GM18519 (cell line): ENCODE data around the gene NPR3.

Experiments
- ATAC-seq: cut with Tn5 transposase; IDR thresholded peaks from one replicate; pipeline ENCODE4 v1.9.1; 2021; ENCODE audit warnings: mild to moderate bottlenecking, moderate library complexity; ENCODE audit not compliant: unreplicated experiment, low FRiP score

Gene NPR3, protein sequence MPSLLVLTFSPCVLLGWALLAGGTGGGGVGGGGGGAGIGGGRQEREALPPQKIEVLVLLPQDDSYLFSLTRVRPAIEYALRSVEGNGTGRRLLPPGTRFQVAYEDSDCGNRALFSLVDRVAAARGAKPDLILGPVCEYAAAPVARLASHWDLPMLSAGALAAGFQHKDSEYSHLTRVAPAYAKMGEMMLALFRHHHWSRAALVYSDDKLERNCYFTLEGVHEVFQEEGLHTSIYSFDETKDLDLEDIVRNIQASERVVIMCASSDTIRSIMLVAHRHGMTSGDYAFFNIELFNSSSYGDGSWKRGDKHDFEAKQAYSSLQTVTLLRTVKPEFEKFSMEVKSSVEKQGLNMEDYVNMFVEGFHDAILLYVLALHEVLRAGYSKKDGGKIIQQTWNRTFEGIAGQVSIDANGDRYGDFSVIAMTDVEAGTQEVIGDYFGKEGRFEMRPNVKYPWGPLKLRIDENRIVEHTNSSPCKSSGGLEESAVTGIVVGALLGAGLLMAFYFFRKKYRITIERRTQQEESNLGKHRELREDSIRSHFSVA

DNA sequence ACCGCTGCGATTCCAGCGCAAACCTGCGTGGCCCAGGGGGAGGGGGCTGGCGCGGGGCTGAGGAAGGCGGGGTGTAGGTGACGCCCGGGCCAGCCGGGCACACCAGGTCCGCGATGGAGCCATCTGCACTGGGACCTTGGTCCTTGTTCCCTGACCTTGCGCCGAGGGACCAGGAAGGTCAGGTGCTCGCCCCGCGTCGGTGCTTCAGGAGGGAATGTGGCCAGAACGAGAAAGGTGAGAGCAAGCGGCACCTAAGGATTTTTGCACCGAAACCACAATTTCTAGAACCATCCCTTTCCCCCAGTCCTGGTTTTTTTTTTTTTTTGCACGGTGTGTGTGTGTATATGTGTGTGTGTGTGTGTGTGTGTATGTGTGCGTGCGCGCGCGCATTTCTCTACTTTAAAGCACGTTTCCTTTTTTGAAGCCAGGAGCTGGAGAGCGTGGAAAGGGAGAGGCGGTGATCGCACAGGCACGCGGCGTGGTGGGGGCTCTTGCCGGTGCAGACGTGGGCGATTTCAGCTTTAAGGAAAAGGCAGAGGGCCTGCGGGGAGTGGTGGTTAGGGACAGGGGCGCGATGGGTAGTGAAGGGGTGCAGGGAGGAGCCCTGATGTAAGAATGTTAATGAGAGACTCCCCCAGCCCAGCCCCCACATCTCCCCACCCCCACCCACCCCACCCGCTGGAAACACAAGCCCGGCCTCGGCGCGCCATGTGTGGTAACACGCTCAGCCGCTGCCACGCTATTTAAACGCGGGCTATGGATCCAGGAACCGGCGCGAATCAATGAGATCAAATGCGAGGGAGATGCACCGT lies at the start of gene NPR3:
Gene NPR3 (plus strand): TSS at position 772 of the 812 bp plus-strand sequence. CDS start 456 bp downstream, outside the sequence.
- ATAC-seq, result no peak

DNA sequence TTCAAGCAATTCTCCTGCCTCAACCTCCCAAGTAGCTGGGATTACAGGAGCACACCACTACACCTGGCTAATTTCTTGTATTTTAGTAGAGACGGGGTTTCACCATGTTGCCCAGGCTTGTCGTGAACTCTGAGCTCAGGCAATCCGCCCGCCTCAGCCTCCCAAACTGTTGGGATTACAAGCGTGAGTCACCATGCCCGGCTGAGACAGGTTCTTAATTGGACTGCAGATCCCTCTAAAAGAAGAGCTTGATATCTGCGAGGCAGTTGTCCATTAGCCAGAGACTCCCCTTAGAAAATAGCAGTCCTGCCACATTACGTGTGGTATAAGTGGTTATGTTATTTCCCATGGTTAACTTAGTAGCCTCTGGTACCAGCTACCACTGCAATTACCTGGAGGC lies 46.6 kb upstream of the NPR3 start:
- ATAC-seq, result no peak

DNA sequence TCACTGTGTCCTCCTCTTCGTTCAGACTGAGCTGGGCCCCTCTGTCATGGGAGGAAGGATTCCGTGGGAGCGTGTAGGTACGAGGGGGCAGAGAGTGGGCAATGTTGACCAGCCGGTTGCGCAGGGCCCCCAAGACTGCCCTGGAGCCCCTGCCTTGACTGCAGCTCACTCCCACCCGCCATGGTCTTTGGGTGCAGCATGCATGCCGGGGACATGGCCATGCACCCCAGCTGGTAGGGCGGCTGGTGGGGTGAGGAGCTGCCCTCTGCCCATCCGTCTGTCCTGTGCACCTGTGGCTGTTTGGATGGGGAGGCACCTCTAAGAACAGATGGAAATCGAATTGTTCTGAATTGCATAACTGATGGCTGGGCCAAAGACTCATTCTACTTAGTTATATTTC lies 42.6 kb upstream of the NPR3 start:
- ATAC-seq, result no peak

DNA sequence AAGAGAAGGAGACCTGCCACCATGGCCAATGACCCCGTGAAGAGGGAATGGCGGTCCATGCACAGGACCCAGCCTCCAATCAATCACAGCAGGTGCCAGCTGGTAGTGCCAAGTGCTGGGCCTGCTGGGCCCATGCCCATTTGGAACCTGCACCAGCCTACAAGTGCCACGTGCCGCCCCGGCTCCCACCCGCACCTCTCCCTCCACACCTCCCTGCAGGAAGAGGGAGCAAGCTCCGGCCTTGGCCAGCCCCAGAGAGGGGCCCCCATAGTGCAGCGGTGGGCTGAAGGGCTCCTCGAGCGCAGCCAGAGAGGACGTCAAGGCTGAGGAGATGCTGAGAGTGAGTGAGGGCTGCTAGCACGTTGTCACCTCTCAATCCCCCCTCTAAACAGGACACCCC lies 37.8 kb upstream of the NPR3 start:
- no peak for ATAC-seq

DNA sequence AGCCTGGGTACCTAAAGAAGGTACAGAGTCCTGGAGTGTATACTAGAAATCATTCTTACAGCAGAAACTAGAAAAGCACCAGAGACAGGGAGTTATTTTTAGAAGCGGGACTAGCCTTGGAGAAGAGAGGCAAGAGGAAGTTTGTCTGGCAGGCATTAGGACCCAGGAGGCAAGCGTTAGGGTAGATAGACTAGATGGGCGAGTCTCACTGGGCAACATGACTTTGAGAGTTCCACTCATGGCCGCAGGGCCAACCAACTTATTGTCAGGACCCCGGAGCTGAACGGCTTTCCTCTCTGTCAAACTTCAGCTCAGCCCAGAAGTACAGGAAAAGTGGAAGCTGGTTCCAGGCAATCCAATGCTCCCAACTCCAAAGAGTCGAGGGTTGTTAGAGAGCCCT lies 34.1 kb upstream of the NPR3 start:
- ATAC-seq, result no peak

DNA sequence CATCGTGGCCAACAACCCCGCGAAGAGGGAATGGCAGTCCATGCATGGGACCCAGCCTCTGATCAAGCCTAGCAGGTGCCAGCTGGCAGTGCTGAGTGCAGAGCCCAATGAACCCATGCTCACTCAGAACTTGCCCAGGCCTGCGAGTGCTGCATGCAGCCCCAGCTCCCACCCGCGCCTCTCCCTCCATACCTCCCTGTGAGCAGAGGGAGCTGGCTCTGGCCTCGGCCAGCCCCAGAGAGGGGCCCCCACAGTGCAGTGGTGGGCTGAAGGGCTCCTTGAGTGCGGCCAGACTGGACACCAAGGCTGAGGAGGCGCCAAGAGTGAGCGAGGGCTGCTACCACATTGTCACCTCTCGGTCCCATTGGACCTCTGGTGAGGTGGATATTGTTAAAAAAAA lies 32.6 kb upstream of the NPR3 start:
- no peak for ATAC-seq

DNA sequence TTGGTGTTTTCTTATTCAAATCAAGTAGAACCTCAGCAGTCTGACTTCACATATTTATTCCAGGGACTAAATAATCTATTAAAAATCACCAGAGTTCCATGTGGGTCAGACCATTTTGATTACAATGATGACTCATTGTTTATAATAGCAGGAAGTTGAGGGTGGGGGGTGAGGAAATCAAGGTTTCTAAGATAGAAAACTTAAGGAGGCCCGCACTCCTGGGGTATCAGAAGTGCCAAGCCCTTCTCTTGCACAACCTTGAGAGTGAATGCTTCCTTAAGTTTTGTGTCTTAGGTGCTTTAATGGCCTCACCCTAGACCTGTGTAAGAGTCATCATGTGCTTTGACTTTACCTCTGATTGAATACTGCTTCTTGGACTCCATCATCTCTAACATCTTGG lies 31.9 kb upstream of the NPR3 start:
- ATAC-seq, result no peak

DNA sequence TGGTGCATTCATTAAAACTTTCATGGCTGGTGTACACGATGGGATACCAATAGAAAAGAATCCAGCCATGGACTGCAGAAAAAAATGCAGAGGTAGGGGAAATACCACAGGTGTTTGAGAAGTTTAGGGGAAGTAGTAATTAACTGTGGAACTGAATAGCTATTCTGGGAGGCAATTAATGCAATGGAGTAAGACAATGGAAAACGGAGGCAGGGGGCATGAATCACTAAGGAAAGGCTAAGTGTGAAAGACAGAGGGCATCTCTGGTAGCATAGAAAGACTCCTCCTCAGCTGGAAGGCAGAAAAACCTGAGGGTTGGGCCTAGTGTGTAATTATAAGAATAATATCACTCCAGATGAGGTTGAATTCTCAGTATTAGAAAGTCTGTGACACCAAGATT lies 30.9 kb upstream of the NPR3 start:
- ATAC-seq, result no peak

DNA sequence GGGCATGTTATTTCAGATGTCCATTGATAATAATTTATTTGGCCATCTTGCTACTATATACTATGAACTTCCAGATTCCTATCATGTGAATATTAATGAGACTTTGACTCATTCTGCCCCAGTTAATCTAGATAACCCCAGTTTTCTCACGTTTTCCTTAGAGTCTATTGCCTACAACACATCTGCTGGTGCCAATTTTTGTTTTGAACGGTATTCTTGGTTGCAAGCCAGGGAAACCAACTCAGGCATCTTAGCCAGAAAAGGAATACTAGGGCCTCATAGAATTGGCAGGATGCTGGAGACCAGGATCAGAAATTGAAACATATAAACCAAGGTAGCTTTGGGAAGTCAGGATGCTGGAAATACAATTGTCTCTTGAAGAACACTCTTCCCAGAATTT lies 28.0 kb upstream of the NPR3 start:
- no peak for ATAC-seq

DNA sequence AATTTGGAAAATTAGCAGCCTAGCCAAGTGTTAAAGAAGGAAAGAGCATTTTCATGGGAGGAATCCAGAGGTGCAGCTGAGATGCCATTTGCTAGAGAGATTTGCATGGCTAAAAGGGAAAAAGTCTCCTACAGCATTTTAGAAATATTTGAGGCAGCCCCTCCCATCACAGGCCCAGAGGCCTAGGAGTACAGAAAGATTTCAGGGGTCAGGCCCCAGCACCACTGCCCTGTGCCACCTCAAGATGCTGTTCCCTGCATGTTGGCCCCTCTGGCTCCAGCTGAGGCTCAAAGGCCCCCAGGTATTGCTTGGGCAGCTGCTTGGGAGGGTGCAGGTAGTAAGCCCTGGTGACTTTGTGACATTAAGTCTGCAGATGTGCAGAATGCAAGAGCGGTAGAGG lies 26.9 kb upstream of the NPR3 start:
- no peak for ATAC-seq

DNA sequence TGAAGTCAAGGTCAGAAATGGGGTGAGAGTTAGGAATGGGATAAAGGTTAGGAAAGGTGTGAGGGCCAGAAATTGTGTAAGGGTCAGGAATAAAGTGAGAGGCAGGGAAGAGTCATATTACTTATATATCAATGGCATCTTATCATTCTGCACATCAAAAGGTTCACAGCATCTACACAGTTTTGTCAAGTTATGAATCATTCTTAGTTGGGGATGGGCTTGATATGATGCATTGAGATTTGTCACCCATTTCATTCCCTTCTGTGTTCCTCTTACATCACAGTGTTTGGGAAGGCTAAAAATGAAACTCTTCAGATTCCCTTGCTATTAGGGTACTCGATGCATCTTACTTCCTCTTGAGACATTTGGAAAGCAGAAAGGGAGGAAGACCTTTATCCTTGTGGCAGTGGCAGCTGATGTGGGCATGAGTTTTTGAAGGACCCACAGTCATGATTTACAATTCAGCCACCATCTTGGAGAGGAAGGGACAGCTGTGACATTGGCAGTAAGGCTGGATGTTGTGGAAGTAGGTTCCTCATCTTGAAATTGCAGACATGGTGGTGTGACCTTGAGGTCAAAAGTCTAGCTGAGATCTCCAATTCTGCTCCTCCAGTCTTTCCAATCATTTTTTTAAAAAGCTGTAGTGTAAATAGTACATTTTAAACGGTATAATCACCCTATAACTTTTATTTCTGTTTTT lies 24.2 kb upstream of the NPR3 start:
- no peak for ATAC-seq

DNA sequence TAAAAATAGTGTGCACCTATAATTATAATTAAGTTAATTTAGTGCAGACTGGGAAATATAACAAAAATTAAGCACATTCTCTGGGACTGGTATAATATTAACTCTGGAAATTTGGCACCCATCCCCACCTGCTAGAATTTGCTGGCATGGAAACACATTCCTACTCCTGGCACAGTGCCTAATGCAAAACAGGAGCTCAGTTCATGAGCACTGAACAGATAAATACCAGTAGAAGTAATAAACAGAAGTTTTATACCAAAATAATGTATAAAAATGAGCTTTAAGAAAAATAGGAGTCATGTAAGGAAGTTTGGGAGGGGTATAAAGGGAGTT lies 23.7 kb upstream of the NPR3 start:
- ATAC-seq, result no peak

DNA sequence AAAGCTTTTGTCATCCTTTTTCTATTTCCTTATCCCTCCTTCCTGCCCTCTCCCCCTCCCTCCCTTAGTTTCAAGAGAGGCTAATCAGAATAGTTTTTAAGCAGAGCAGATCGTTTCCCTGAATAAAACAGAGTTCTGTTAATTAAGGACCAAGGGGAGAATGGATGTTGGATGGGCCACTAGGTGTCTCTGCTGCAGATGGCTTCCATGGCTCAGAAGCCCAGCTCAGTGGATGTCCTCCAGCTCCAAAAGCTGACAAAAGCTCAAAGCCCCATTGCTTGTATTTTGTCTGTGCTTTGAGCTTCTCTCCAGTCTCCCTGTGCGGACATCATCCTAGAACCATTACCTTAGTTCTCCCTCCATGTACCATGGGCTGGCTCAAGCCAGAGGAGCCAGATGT lies 21.0 kb upstream of the NPR3 start:
- no peak for ATAC-seq

DNA sequence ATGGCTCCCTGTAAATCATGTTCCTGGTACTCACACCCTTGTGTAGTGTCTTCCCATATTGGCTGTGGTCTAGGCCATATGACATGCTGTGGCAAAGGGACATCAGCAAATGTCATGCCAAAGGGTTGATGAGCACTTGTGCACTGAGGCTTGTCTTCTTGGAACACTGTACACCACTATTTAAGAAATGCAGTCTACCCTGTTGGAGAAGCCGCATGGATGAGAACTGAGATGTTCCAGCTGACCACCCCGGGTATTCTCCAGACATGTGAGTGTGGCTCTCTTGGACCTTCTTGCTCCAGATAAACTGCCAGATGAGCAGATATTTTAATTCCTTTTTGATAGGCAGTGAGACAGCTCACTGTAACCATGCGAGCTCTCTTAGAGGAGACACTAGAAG lies 20.5 kb upstream of the NPR3 start:
- no peak for ATAC-seq

DNA sequence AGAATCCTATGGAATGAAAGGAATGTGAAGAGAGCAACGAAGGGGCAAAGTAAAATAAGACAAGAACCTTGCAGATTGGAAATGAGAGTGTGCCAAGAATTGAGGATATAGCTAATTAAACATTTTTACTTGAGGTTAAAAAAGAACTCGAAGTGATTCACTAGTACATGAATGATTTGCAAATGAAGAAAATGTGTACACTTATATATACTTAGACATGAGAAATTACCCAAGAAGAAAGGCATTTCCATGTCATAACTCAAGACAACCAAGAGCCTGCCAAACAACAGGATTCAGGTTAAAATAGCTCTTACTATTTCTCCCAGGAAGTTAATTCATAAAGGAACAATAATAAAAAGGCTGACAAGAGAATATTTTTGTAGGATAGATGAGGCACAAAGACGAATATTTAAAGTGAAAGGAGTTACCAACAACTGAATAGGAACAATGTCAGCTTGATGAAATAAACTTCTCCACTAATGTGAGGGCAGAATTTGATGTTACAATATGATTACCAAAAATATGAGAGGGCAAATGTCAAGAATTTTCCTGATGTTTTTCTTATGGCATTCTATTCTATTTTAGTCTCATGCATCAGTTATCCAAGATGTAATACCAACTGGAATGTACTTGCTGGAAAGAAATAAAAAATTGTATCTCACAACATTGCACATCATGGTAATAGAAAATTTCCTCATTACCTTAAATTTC lies 18.9 kb upstream of the NPR3 start:
- no peak for ATAC-seq

DNA sequence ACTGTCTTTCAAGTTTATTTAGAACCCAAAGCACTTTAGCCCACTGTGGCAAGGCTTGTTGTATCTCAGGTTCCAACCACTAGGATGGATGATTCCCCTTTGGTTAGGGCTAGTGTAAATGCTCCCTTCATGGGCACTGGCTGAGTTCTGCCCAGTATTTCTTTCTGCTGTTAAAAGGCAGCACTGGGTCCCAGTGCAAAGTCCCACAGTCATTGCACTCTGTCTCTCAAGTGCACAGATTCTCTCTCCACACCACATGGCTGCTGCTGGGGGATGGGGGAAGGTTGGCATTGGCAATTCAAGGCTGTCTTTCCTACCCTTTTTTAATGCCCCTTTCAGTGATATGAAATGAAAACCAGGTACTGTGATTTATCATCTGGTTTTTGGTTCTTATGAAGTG lies 7.2 kb upstream of the NPR3 start:
- ATAC-seq, result no peak

DNA sequence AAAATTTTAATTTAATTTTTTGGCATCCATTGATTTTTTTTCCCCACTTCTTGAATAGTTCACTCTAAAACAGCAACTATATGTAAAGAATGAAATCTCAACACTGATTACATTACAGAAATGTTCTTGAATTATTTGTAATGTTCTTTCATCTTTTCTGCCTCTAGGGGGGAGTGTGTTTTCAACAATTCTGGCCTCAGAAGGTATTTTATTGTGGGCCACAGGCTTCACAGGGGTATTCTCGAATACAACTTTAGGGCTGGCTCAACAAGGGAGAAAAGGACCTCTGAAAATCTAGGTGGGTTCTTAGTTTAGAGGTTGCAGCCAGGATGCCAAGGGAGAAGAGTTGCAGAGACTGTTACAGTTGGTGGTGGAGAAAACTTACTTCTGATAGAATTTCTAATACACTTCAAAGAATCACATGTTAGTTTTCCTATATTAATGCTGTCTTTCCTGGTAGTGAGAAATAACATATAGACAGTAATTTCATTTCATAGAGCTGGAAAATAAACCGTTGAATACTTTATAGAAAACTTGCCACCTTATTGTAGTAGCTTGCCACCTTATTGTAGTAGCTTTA lies 3.6 kb upstream of the NPR3 start:
- ATAC-seq, result no peak

DNA sequence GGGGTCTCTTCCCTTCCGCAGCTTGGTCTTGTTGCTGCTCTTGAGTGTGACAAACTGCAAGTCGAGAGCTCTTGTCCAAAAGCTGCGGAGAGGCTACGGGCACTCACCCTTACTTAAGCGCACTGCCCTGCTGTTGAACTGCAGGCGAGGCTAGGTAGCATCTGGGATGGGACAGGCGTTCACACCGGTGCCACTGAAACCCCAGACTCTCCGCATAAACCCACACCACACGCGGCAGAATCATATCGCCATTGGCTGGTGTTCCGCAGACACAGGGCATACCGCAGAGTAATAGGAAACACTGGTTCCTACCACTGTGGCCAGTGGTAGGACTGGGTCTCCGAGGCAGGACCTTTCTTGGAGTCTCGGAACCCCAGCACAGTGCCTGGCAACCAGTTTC lies 2.2 kb upstream of the NPR3 start:
- no peak for ATAC-seq

DNA sequence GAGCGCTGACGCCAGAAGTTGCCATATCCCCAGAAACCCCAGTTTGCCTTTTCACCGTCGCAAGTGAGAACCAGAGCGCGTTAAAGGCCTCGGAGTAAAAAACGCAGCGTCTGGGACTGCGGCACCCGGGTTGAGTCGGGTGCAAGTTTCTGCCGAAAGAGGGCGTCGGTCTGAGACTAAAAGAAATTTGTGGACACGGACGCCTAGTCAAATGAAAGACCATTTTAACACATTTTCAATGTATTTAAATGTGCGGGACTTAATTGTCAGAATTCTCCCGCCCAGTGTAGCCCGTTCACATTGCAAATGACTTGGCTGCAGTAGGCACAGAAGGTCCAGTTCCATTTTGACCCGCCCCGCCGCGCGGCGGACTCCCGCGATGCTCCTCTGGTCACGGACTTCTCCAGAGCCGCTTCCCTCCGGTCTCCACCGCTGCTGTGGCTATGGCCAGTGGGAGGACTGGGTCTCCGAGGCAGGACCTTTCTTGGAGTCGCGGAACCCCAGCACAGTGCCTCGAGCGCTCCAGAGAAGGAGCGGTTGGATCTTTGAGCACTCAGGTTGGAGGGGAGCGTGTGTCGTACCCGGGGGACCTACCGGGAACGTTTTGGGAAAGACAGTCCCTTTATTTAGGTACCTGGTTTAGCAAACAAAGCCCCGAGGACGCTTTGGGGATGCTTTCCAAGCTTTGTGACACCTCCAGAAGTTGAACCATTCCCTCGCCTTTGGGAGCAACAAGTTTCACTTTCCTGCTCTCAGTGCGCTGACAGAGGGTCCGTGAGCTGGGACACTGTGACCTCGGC lies 1.2 kb upstream of the NPR3 start:
- ATAC-seq, result peak; percentile 42

DNA sequence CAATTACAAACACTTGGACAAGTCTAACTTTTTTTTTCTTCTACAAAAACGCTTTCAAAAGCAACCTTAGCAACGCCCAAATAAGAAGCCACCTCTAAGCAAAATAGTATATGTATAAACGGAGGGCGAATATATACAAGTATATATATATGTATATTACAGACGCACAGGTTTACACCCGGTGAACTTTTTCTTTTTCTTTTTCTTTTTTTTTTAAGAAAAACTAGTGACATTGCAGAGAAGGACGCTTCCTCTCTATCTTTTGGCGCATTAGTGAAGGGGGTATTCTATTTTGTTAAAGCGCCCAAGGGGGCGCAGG lies 200 bp downstream of the NPR3 start:
- ATAC-seq, result no peak
